ENCODE measurements around the gene TNFRSF18.

GRCh38 chr1:1202831-1203560, 3.4 kb downstream of the TNFRSF18 start:
- no peak for TF ChIP-seq POLR2A (IDR thresholded peaks at IDR 0.05)
- no peak for TF ChIP-seq CTCF (IDR thresholded peaks at IDR 0.05)

Measured in thyroid gland (tissue), 4 donors.